ENCODE measurements around the gene NUDT1.

DNA sequence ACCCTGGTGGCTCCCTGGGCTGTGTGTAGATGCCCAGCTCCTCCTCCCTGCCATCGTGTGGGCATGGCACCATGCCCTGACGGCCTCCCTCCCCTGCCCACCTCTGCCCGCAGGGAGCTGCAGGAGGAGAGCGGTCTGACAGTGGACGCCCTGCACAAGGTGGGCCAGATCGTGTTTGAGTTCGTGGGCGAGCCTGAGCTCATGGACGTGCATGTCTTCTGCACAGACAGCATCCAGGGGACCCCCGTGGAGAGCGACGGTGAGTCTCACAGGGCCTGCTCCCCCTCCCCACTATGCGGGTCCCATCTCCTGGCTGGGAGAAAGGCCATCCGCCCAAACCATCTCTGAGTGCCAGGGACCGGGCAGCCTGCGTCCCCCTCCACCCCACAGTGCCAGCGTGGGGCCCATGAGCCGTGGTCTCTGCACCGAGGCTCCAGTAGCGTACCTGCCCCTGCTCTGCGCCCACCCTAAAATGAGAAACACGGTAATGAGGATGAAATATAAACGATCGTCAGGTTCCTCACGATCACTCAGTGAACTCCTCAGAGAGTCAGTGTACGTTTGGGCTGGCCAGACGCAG lies 7.8 kb downstream of the NUDT1 start:
- TF ChIP-seq, protein P1, sequence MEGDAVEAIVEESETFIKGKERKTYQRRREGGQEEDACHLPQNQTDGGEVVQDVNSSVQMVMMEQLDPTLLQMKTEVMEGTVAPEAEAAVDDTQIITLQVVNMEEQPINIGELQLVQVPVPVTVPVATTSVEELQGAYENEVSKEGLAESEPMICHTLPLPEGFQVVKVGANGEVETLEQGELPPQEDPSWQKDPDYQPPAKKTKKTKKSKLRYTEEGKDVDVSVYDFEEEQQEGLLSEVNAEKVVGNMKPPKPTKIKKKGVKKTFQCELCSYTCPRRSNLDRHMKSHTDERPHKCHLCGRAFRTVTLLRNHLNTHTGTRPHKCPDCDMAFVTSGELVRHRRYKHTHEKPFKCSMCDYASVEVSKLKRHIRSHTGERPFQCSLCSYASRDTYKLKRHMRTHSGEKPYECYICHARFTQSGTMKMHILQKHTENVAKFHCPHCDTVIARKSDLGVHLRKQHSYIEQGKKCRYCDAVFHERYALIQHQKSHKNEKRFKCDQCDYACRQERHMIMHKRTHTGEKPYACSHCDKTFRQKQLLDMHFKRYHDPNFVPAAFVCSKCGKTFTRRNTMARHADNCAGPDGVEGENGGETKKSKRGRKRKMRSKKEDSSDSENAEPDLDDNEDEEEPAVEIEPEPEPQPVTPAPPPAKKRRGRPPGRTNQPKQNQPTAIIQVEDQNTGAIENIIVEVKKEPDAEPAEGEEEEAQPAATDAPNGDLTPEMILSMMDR (IDR thresholded peaks at IDR 0.05; ENCODE audit: extremely low read depth in 1 of 2, insufficient read depth in 1 of 2, low read depth in 1 of 2, low read length in 2 of 2): no peak
- TF ChIP-seq POLR2A (IDR thresholded peaks at IDR 0.05; ENCODE audit: low read depth, low read length) (no peak), EZH2 (IDR thresholded peaks at IDR 0.05; ENCODE audit: borderline replicate concordance, low read depth, low read length, severe bottlenecking) (no peak), POLR2AphosphoS5 (IDR thresholded peaks at IDR 0.05; ENCODE audit: insufficient read depth, low read depth, low read length) (no peak), JUN (IDR thresholded peaks at IDR 0.05; ENCODE audit: borderline replicate concordance, insufficient read depth, insufficient read length, low read depth) (no peak), GATA2 (IDR thresholded peaks at IDR 0.05; ENCODE audit: insufficient read depth, insufficient read length, low read depth, low read length) (no peak)
- TF ChIP-seq, protein P2, sequence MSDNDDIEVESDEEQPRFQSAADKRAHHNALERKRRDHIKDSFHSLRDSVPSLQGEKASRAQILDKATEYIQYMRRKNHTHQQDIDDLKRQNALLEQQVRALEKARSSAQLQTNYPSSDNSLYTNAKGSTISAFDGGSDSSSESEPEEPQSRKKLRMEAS (IDR thresholded peaks at IDR 0.05; ENCODE audit: insufficient read depth, insufficient read length): no peak

Measured in endothelial cell of umbilical vein (primary cell).